K562 (cell line): Measurements from ENCODE around the gene GET4. TPM values are rescaled to one million over a fixed set of nuclear protein-coding genes. Genes with fewer than 3 reads are reported as not detected.

Experiments used
- BRD9 ChIP-seq: fragments of 450-650 bp; IDR thresholded peaks from 2 replicates; pipeline ENCODE4 v1.6.1; 2018; ENCODE audit warnings: low read depth; ENCODE audit not compliant: partially characterized antibody
- C11orf30 ChIP-seq: fragments of 450-650 bp; IDR thresholded peaks from 2 replicates; pipeline ENCODE4 v1.6.1; 2016; ENCODE audit warnings: low read depth, mild to moderate bottlenecking
- CBX2 ChIP-seq: fragments of 200-600 bp; sonication (generic); IDR thresholded peaks from one replicate; pipeline ENCODE4 v1.6.1; 2012; ENCODE audit warnings: mild to moderate bottlenecking, low read length, inconsistent platforms; ENCODE audit not compliant: insufficient read depth, poor library complexity, severe bottlenecking
- COPS2 ChIP-seq: fragments of 450-650 bp; conservative IDR thresholded peaks from 2 replicates; pipeline ENCODE4 v1.6.1; 2016; ENCODE audit warnings: mild to moderate bottlenecking, moderate library complexity
- ERF ChIP-seq: fragments of 450-650 bp; formaldehyde crosslinking; IDR thresholded peaks from 2 replicates; pipeline ENCODE4 v1.4.0; 2020; ENCODE audit warnings: mild to moderate bottlenecking, mixed read lengths
- RFX1 ChIP-seq: fragments of 450-650 bp; IDR thresholded peaks from 2 replicates; pipeline ENCODE4 v1.6.1; 2016; ENCODE audit warnings: mild to moderate bottlenecking, moderate library complexity
- SMARCA4 ChIP-seq: fragments of 450-650 bp; IDR thresholded peaks from 2 replicates; pipeline ENCODE4 v1.6.1; 2016
- SMARCC2 ChIP-seq: fragments of 450-650 bp; IDR thresholded peaks from 2 replicates; pipeline ENCODE4 v1.6.1; 2017; ENCODE audit warnings: antibody characterized with exemption, moderate library complexity, mild to moderate bottlenecking, low read depth
- TRIM28 ChIP-seq: fragments of 450-650 bp; IDR thresholded peaks from 2 replicates; pipeline ENCODE4 v1.6.1; 2017
- polyA plus RNA-seq, 8 experiments: library from polyadenylated mRNA; depleted of rRNA in 4 of 8; stranded (reverse) in 5 of 8; unstranded in 3 of 8; fragments of >200 nt; fragmentation: Nextera tagmentation in 2 of 8; fragmentation: Illumina TruSeq in 1 of 8; extraction: Ambion mirVana in 2 of 8; extraction: Trizol in 1 of 8; gene quantifications; 2 replicates each; pipeline versions ENCODE4 v1.2.1 to v1.2.3, GENCODE V29; 2011 to 2014; ENCODE audit warnings: inconsistent platforms in 1 of 8, missing spikeins in 1 of 8
- total RNA-seq, 7 experiments: library from RNA; depleted of rRNA in 6 of 7; stranded (reverse); fragments of >200 nt in 6 of 7; fragmentation: Illumina TruSeq in 2 of 7; extraction: Trizol in 2 of 7; gene quantifications; 2 replicates each; pipeline versions ENCODE4 v1.2.1 to v1.2.3, GENCODE V29; 2011 to 2021; ENCODE audit warnings: low replicate concordance in 1 of 7
- TF ChIP-seq, protein P1 (sequence below), 2 experiments: fragments of 450-650 bp; IDR thresholded peaks; 2 replicates each; pipeline ENCODE4 v1.6.1; 2018; ENCODE audit warnings: mild to moderate bottlenecking in 2 of 2, low read depth in 1 of 2; ENCODE audit not compliant: partially characterized antibody in 2 of 2
- TF ChIP-seq, protein P2 (sequence below), 2 experiments: fragments of 450-650 bp in 1 of 2; sonication (generic) in 1 of 2; formaldehyde crosslinking in 1 of 2; IDR thresholded peaks; 2 replicates each; pipeline versions ENCODE4 v1.7.1 to v1.9.0; 2016 to 2022; ENCODE audit warnings: inconsistent platforms in 1 of 2, mild to moderate bottlenecking in 1 of 2, missing genetic modification reagents in 1 of 2

Gene GET4
- total and polyA plus RNA-seq, 9 of the 15 experiments (the other 6 are each of a cell fraction or from before 2014, with no cell fraction given), result 0.99 to 122 (median 40.4) TPM

DNA sequence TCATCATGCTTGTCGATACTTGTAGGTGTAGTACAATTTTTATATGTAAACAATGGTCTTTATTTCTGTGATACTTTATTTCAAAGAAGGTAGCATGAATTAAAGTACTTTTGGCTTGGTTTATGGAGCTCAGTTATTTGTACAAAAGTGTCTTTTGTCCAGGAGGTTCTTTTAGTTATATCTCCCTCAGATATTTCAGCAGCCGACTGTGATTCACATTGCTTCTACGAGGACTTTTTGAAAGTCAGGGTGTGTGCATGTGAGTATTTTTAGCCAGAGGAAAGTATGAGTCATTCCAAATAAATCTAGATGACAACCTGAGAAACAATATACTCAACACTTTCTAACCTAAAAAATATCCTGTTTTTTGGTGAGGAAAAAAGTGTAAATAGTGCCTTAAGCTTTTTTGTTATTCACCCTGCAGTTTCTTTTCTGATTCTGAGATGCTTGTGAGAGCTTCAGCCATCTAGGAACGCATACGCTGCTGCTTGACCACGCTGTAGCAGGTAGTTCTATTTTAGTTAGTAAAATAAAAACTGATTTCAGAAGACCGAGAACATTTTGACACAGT lies 44.7 kb upstream of the GET4 start (continued):
- TF ChIP-seq SMARCC2, result peak; percentile 93
- TF ChIP-seq, protein P1, sequence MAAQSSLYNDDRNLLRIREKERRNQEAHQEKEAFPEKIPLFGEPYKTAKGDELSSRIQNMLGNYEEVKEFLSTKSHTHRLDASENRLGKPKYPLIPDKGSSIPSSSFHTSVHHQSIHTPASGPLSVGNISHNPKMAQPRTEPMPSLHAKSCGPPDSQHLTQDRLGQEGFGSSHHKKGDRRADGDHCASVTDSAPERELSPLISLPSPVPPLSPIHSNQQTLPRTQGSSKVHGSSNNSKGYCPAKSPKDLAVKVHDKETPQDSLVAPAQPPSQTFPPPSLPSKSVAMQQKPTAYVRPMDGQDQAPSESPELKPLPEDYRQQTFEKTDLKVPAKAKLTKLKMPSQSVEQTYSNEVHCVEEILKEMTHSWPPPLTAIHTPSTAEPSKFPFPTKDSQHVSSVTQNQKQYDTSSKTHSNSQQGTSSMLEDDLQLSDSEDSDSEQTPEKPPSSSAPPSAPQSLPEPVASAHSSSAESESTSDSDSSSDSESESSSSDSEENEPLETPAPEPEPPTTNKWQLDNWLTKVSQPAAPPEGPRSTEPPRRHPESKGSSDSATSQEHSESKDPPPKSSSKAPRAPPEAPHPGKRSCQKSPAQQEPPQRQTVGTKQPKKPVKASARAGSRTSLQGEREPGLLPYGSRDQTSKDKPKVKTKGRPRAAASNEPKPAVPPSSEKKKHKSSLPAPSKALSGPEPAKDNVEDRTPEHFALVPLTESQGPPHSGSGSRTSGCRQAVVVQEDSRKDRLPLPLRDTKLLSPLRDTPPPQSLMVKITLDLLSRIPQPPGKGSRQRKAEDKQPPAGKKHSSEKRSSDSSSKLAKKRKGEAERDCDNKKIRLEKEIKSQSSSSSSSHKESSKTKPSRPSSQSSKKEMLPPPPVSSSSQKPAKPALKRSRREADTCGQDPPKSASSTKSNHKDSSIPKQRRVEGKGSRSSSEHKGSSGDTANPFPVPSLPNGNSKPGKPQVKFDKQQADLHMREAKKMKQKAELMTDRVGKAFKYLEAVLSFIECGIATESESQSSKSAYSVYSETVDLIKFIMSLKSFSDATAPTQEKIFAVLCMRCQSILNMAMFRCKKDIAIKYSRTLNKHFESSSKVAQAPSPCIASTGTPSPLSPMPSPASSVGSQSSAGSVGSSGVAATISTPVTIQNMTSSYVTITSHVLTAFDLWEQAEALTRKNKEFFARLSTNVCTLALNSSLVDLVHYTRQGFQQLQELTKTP (IDR thresholded peaks at IDR 0.05; ENCODE audit: low read depth in 1 of 2, partially characterized antibody in 2 of 2), result no peak
- no peak for TF ChIP-seq TRIM28
- TF ChIP-seq C11orf30, result 0 out of 2 replicates have a peak, but pooled peaks have one; percentile 4
- no peak for TF ChIP-seq RFX1
- peak; percentile 96 for TF ChIP-seq SMARCA4
- TF ChIP-seq, protein P2, sequence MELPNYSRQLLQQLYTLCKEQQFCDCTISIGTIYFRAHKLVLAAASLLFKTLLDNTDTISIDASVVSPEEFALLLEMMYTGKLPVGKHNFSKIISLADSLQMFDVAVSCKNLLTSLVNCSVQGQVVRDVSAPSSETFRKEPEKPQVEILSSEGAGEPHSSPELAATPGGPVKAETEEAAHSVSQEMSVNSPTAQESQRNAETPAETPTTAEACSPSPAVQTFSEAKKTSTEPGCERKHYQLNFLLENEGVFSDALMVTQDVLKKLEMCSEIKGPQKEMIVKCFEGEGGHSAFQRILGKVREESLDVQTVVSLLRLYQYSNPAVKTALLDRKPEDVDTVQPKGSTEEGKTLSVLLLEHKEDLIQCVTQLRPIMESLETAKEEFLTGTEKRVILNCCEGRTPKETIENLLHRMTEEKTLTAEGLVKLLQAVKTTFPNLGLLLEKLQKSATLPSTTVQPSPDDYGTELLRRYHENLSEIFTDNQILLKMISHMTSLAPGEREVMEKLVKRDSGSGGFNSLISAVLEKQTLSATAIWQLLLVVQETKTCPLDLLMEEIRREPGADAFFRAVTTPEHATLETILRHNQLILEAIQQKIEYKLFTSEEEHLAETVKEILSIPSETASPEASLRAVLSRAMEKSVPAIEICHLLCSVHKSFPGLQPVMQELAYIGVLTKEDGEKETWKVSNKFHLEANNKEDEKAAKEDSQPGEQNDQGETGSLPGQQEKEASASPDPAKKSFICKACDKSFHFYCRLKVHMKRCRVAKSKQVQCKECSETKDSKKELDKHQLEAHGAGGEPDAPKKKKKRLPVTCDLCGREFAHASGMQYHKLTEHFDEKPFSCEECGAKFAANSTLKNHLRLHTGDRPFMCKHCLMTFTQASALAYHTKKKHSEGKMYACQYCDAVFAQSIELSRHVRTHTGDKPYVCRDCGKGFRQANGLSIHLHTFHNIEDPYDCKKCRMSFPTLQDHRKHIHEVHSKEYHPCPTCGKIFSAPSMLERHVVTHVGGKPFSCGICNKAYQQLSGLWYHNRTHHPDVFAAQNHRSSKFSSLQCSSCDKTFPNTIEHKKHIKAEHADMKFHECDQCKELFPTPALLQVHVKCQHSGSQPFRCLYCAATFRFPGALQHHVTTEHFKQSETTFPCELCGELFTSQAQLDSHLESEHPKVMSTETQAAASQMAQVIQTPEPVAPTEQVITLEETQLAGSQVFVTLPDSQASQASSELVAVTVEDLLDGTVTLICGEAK (IDR thresholded peaks at IDR 0.05), result no peak
- TF ChIP-seq, protein P2 (CRISPR knock-in tag; IDR thresholded peaks at IDR 0.05), result no peak
- no peak for TF ChIP-seq BRD9
- TF ChIP-seq COPS2, result no peak
- no peak for TF ChIP-seq CBX2
- no peak for TF ChIP-seq ERF (CRISPR knock-in tag)
